ENCODE measurements around the gene TNRC6B. TPM values are rescaled to one million over a fixed set of nuclear protein-coding genes. Genes with fewer than 3 reads are reported as not detected.

TNRC6B gene
- polyA plus RNA-seq, 1 donor (not counting 4 experiments of a cell fraction or from before 2014, with no cell fraction given), result 5.6 TPM

DNA sequence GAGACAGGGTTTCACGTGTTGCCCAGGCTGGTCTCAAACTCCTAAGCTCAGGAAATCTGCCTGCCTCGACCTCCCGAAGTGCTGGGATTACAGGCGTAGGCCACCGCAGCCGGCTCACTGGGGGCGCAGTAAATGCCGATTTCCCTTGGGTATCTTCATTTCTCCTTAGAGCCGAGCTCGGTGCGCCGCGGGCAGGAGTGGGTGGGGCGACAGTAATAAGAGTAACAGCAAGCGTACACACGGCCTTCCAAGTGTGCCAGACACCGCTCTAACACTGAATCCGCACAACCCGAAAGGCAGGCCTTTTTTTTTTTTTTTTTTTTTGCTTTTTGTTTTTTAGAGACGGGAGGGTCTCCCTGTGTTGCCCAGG lies 168.1 kb downstream of the TNRC6B start:
- DNase-seq (ENCODE audit: low read depth, low spot score), result no peak
- H3K79me2 ChIP-seq (ENCODE audit: control insufficient read depth, insufficient read depth, low read length), result peaks cover 32% of the 10 kb centered on the region
- H3K9me3 ChIP-seq (ENCODE audit: control insufficient read depth, low read depth, low read length), result no peaks in the 10 kb centered on the region
- no peaks in the 10 kb centered on the region for H3K27me3 ChIP-seq (ENCODE audit: control insufficient read depth, extremely low read depth, insufficient read depth, low read length)
- peak overlapping the region; percentile 76 to 88 (median 77) for H3K4me3 ChIP-seq (ENCODE audit: control insufficient read depth in 2 of 3, extremely low read depth in 1 of 3, insufficient read depth in 2 of 3, low read depth in 1 of 3, low read length in 3 of 3)
- H2AFZ ChIP-seq (ENCODE audit: control insufficient read depth, low read length), result peak overlapping the region; percentile 98
- no peak for TF ChIP-seq CTCF (optimal IDR thresholded peaks at IDR 0.05 in 1 of 3, IDR thresholded peaks at IDR 0.05 in 1 of 3, conservative IDR thresholded peaks at IDR 0.05 in 1 of 3; ENCODE audit: extremely low read depth in 1 of 3, insufficient read depth in 2 of 3, low read length in 3 of 3)
- no peak for TF ChIP-seq EZH2 (IDR thresholded peaks at IDR 0.05; ENCODE audit: low read length)
- peaks cover 14% of the 10 kb centered on the region for H3K4me1 ChIP-seq (ENCODE audit: control insufficient read depth, extremely low read depth, insufficient read depth, low read length)
- H3K27ac ChIP-seq (ENCODE audit: control insufficient read depth, insufficient read depth, low read length), result peak overlapping the region; percentile 90
- no peaks in the 10 kb centered on the region for H3K9me1 ChIP-seq (ENCODE audit: control insufficient read depth, extremely low read depth, insufficient read depth, low read length)
- FAIRE-seq, result no peak
- dilution Hi-C loops (cut with MboI; ENCODE audit: extremely low pct_ligation_motif_present, low sequenced_read_pairs), result no loop called here
- H3K4me2 ChIP-seq (ENCODE audit: control insufficient read depth, extremely low read depth, insufficient read depth, low read depth, low read length), result peak overlapping the region; percentile 81
- peaks cover 5 to 7% of the 10 kb centered on the region in 2 experiments for H3K36me3 ChIP-seq (ENCODE audit: control insufficient read depth in 2 of 2, extremely low read depth in 1 of 2, insufficient read depth in 2 of 2, low read length in 2 of 2)
- peak overlapping the region; percentile 92 for H3K9ac ChIP-seq (ENCODE audit: control insufficient read depth, extremely low read depth, insufficient read depth, low read length)
- no peaks in the 10 kb centered on the region for H4K20me1 ChIP-seq (ENCODE audit: control insufficient read depth, extremely low read depth, insufficient read depth, low read length)

DNA sequence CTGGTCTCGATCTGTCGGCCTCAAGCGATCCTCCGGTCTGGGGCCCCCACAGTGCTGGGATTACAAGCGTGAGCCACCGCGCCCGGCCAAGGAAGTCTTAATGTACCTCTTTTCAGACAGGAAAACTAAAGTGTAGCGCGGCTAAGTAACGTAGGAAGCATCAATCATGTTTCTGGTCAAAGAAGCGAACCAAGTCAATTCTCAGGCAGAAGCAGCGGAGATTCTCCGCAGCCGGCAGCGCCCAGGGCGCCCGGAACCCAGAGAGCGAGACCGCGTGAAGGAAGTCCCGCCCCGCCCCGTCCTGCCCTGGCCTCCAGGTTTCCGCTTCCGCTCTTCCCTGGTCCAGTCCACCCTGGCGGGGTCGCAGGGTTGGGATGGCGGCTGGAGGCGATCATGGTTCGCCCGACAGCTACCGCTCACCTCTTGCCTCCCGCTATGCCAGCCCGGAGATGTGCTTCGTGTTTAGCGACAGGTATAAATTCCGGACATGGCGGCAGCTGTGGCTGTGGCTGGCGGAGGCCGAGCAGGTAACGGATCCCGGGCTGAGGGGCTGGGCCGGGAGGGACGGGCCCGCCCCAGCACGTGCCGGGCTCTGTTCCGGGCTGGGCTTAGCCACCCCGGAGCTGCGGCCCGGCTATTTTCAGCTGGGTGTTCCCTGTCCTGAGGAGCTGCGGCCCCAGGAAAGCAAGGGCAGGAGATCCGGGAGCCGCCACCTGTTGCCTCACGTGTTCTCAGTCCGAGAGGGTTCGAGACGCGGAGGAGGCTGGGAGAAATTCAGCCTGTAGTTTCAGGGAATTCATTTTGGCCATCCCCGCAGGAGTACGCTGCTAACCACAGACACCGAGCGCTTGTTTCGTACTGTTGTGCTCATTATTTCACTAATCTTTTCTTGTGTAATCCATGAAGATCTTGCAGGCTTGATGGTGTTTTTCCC lies 168.7 kb downstream of the TNRC6B start, which contains the start of gene ADSL:
Gene ADSL, plus strand, starts transcription at position 316 of the 934 bp plus-strand sequence. Its CDS starts 59 bp downstream, at position 375.
- Histone ChIP-seq H3K9ac (ENCODE audit: control insufficient read depth, extremely low read depth, insufficient read depth, low read length) (peak within 1 kb of the TSS; percentile 92), H3K36me3 (ENCODE audit: control insufficient read depth in 2 of 2, extremely low read depth in 1 of 2, insufficient read depth in 2 of 2, low read length in 2 of 2) (peaks cover 5 to 10% of the 10 kb centered on the region in 2 experiments), H2AFZ (ENCODE audit: control insufficient read depth, low read length) (peak within 1 kb of the TSS; percentile 98), H3K27ac (ENCODE audit: control insufficient read depth, insufficient read depth, low read length) (peak within 1 kb of the TSS; percentile 90), H3K9me1 (ENCODE audit: control insufficient read depth, extremely low read depth, insufficient read depth, low read length) (no peaks in the 10 kb centered on the region), H3K9me3 (ENCODE audit: control insufficient read depth, low read depth, low read length) (no peaks in the 10 kb centered on the region), H3K27me3 (ENCODE audit: control insufficient read depth, extremely low read depth, insufficient read depth, low read length) (no peaks in the 10 kb centered on the region), H3K79me2 (ENCODE audit: control insufficient read depth, insufficient read depth, low read length) (peaks cover 32% of the 10 kb centered on the region), H3K4me2 (ENCODE audit: control insufficient read depth, extremely low read depth, insufficient read depth, low read depth, low read length) (peak within 1 kb of the TSS; percentile 81), H4K20me1 (ENCODE audit: control insufficient read depth, extremely low read depth, insufficient read depth, low read length) (no peaks in the 10 kb centered on the region), H3K4me1 (ENCODE audit: control insufficient read depth, extremely low read depth, insufficient read depth, low read length) (peaks cover 14% of the 10 kb centered on the region), H3K4me3 (ENCODE audit: control insufficient read depth in 2 of 3, extremely low read depth in 1 of 3, insufficient read depth in 2 of 3, low read depth in 1 of 3, low read length in 3 of 3) (peak within 1 kb of the TSS; percentile 76 to 88 (median 77))
- TF ChIP-seq EZH2 (IDR thresholded peaks at IDR 0.05; ENCODE audit: low read length) (no peak), CTCF (optimal IDR thresholded peaks at IDR 0.05 in 1 of 3, IDR thresholded peaks at IDR 0.05 in 1 of 3, conservative IDR thresholded peaks at IDR 0.05 in 1 of 3; ENCODE audit: extremely low read depth in 1 of 3, insufficient read depth in 2 of 3, low read length in 3 of 3) (no peak)
- dilution Hi-C loops (cut with MboI; ENCODE audit: extremely low pct_ligation_motif_present, low sequenced_read_pairs), result no loop called here
- DNase-seq (ENCODE audit: low read depth, low spot score), result no peak
- no peak for FAIRE-seq

Measured in keratinocyte (primary cell).